CD14-positive monocyte (primary cell): ENCODE measurements around the gene FREM2. TPM values are rescaled to one million over a fixed set of nuclear protein-coding genes. Genes with fewer than 3 reads are reported as not detected.

Source experiments
- DNase-seq, 3 donors: peaks; one replicate each; pipeline ENCODE4 v3.0.0-alpha.2; 2011 to 2022
- H2AFZ ChIP-seq: 2 replicates; pipeline ENCODE4 v1.6.0; 2012; ENCODE audit warnings: mild to moderate bottlenecking, low read depth, low read length, inconsistent platforms; ENCODE audit not compliant: insufficient read depth, poor library complexity, severe bottlenecking
- H3K27ac ChIP-seq, 2 donors: 1 replicate in 1 of 2; 2 replicates in 1 of 2; pipeline ENCODE4 v1.5.1; 2012 to 2013; ENCODE audit warnings: low read length in 2 of 2, control low read depth in 1 of 2, inconsistent platforms in 1 of 2, low read depth in 1 of 2, mild to moderate bottlenecking in 1 of 2
- H3K27me3 ChIP-seq, 2 donors: one replicate each; pipeline versions ENCODE4 v1.6.0 to v1.6.1; 2011 to 2013; ENCODE audit warnings: low read length in 2 of 2; ENCODE audit not compliant: control insufficient read depth in 2 of 2, insufficient read depth in 2 of 2
- H3K36me3 ChIP-seq, 2 donors: replicated peaks in 1 of 2; 1 replicate in 1 of 2; 2 replicates in 1 of 2; pipeline versions ENCODE4 v1.5.1 to v1.6.1; 2012 to 2013; ENCODE audit warnings: low read length in 2 of 2, control low read depth in 1 of 2, inconsistent platforms in 1 of 2, mild to moderate bottlenecking in 1 of 2; ENCODE audit not compliant: insufficient read depth in 2 of 2, control insufficient read depth in 1 of 2
- H3K4me1 ChIP-seq, 2 donors: 1 replicate in 1 of 2; 2 replicates in 1 of 2; pipeline versions ENCODE4 v1.5.1 to v1.6.1; 2012 to 2013; ENCODE audit warnings: low read length in 2 of 2, control low read depth in 1 of 2, inconsistent platforms in 1 of 2, mild to moderate bottlenecking in 1 of 2, moderate library complexity in 1 of 2; ENCODE audit not compliant: insufficient read depth in 2 of 2, control insufficient read depth in 1 of 2
- H3K4me2 ChIP-seq: replicated peaks from 2 replicates; pipeline ENCODE3; 2012; ENCODE audit warnings: low read length, moderate library complexity, mild to moderate bottlenecking; ENCODE audit not compliant: poor library complexity, severe bottlenecking; ENCODE audit errors: extremely low read depth
- H3K4me3 ChIP-seq, 3 experiments: fragments of 200-600 bp in 1 of 3; sonication (generic) in 1 of 3; replicated peaks in 1 of 3; 1 replicate in 2 of 3; 2 replicates in 1 of 3; pipeline ENCODE4 v1.5.1; 2011 to 2013; ENCODE audit warnings: low read length in 3 of 3, mild to moderate bottlenecking in 3 of 3, control low read depth in 2 of 3, low read depth in 2 of 3, inconsistent platforms in 1 of 3, moderate library complexity in 1 of 3
- H3K79me2 ChIP-seq: 2 replicates; pipeline ENCODE4 v1.6.0; 2012; ENCODE audit warnings: mild to moderate bottlenecking, control low read depth, inconsistent platforms, low read length, moderate library complexity; ENCODE audit not compliant: insufficient read depth
- H3K9ac ChIP-seq: 2 replicates; pipeline ENCODE4 v1.6.0; 2017; ENCODE audit warnings: low read length, mild to moderate bottlenecking; ENCODE audit not compliant: insufficient read depth, poor library complexity, severe bottlenecking
- H3K9me3 ChIP-seq, 2 donors: replicated peaks in 1 of 2; 1 replicate in 1 of 2; 2 replicates in 1 of 2; pipeline versions ENCODE4 v1.5.1 to v1.6.1; 2012 to 2013; ENCODE audit warnings: low read length in 2 of 2, control low read depth in 1 of 2; ENCODE audit not compliant: control insufficient read depth in 1 of 2, insufficient read depth in 1 of 2
- H4K20me1 ChIP-seq: 2 replicates; pipeline ENCODE4 v1.6.0; 2012; ENCODE audit warnings: mild to moderate bottlenecking, low read length, control low read depth, moderate library complexity; ENCODE audit not compliant: insufficient read depth
- H3K27ac Mint-ChIP-seq, 7 donors: one replicate each; pipeline ENCODE4 v1.8.0; 2020; ENCODE audit warnings: mild to moderate bottlenecking in 7 of 7, mixed read lengths in 7 of 7, moderate library complexity in 6 of 7, inconsistent platforms in 2 of 7
- H3K27me3 Mint-ChIP-seq, 3 donors: one replicate each; pipeline ENCODE4 v1.8.0; 2021 to 2022; ENCODE audit warnings: low read depth in 3 of 3, mild to moderate bottlenecking in 3 of 3, mixed read lengths in 3 of 3, moderate library complexity in 3 of 3, inconsistent platforms in 1 of 3
- H3K36me3 Mint-ChIP-seq, 2 donors: one replicate each; pipeline ENCODE4 v1.8.0; 2020; ENCODE audit warnings: mixed read lengths in 2 of 2, inconsistent platforms in 1 of 2, mild to moderate bottlenecking in 1 of 2
- H3K4me1 Mint-ChIP-seq: one replicate; pipeline ENCODE4 v1.8.0; 2020; ENCODE audit warnings: mild to moderate bottlenecking, mixed read lengths
- H3K4me3 Mint-ChIP-seq, 2 donors: one replicate each; pipeline ENCODE4 v1.8.0; 2020; ENCODE audit warnings: mild to moderate bottlenecking in 2 of 2, mixed read lengths in 2 of 2, moderate library complexity in 1 of 2
- H3K9me3 Mint-ChIP-seq, 7 donors: one replicate each; pipeline ENCODE4 v1.8.0; 2020 to 2022; ENCODE audit warnings: mixed read lengths in 7 of 7, mild to moderate bottlenecking in 6 of 7, moderate library complexity in 6 of 7, inconsistent platforms in 2 of 7
- WGBS: methylation state at CpG from one replicate; pipeline ENCODE4 v1.1.5; 2013; ENCODE audit warnings: missing lambda C conversion rate; ENCODE audit not compliant: insufficient coverage; 5-methylcytosine and 5-hydroxymethylcytosine counted together
- intact Hi-C, 2 donors: fragments of 100-400 bp; cut with micrococcal nuclease; formaldehyde crosslinking; loops; one replicate each; pipeline versions ENCODE4 v1.15.0 to v1.15.1; 2023
- polyA plus RNA-seq, 3 donors: library from polyadenylated mRNA; depleted of rRNA in 1 of 3; unstranded in 2 of 3; stranded (reverse) in 1 of 3; fragments of 300-500 nt in 2 of 3; fragments of >200 nt in 1 of 3; fragmentation: Illumina TruSeq in 2 of 3; gene quantifications; 1 replicate in 2 of 3; 2 replicates in 1 of 3; pipeline ENCODE4 v1.2.3, GENCODE V29; 2012 to 2021
- TF ChIP-seq, protein P1 (sequence below): fragments of 200-600 bp; IDR thresholded peaks from one replicate; pipeline ENCODE4 v1.8.0; 2022; ENCODE audit warnings: antibody characterized with exemption, mild to moderate bottlenecking

Gene FREM2
- polyA plus RNA-seq, 3 donors: not detected

- no peak overlapping the region for H3K27ac ChIP-seq
- no peak overlapping the region for H3K27ac Mint-ChIP-seq
- no peaks in the 10 kb centered on the region for H3K4me1 ChIP-seq
- H3K9me3 Mint-ChIP-seq: peaks cover 0 to 5% (median 2%) of the 10 kb centered on the region in 7 donors
- no peak overlapping the region for H3K4me2 ChIP-seq
- TF ChIP-seq, protein P1, sequence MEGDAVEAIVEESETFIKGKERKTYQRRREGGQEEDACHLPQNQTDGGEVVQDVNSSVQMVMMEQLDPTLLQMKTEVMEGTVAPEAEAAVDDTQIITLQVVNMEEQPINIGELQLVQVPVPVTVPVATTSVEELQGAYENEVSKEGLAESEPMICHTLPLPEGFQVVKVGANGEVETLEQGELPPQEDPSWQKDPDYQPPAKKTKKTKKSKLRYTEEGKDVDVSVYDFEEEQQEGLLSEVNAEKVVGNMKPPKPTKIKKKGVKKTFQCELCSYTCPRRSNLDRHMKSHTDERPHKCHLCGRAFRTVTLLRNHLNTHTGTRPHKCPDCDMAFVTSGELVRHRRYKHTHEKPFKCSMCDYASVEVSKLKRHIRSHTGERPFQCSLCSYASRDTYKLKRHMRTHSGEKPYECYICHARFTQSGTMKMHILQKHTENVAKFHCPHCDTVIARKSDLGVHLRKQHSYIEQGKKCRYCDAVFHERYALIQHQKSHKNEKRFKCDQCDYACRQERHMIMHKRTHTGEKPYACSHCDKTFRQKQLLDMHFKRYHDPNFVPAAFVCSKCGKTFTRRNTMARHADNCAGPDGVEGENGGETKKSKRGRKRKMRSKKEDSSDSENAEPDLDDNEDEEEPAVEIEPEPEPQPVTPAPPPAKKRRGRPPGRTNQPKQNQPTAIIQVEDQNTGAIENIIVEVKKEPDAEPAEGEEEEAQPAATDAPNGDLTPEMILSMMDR: no peak
- intact Hi-C loops: no loop called here
- no peaks in the 10 kb centered on the region for H4K20me1 ChIP-seq
- no peak overlapping the region for H3K9ac ChIP-seq
- no peak for DNase-seq
- H2AFZ ChIP-seq: no peak overlapping the region
- H3K27me3 Mint-ChIP-seq: peaks cover 0 to 2% (median 0%) of the 10 kb centered on the region in 3 donors
- H3K9me3 ChIP-seq: no peaks in the 10 kb centered on the region
- no peaks in the 10 kb centered on the region for H3K36me3 Mint-ChIP-seq
- H3K4me3 Mint-ChIP-seq: no peak overlapping the region
- WGBS: 63% methylated on average over 3 of the region's 7 CpGs
- no peaks in the 10 kb centered on the region for H3K79me2 ChIP-seq
- no peaks in the 10 kb centered on the region for H3K4me1 Mint-ChIP-seq
- H3K4me3 ChIP-seq: no peak overlapping the region
- no peaks in the 10 kb centered on the region for H3K36me3 ChIP-seq
- no peaks in the 10 kb centered on the region for H3K27me3 ChIP-seq
These were observed 161.5 kb downstream of the FREM2 start for GRCh38 chr13:38848360-38848759.

- Histone ChIP-seq H3K4me3 (no peak overlapping the region), H3K79me2 (no peaks in the 10 kb centered on the region), H3K9ac (no peak overlapping the region), H3K4me2 (no peak overlapping the region), H3K4me1 (no peaks in the 10 kb centered on the region), H3K27ac (no peak overlapping the region), H3K27me3 (no peaks in the 10 kb centered on the region), H2AFZ (no peak overlapping the region), H3K36me3 (no peaks in the 10 kb centered on the region), H3K9me3 (no peaks in the 10 kb centered on the region), H4K20me1 (no peaks in the 10 kb centered on the region)
- peaks cover 0 to 2% (median 0%) of the 10 kb centered on the region in 3 donors for H3K27me3 Mint-ChIP-seq
- no peaks in the 10 kb centered on the region for H3K4me1 Mint-ChIP-seq
- H3K36me3 Mint-ChIP-seq: no peaks in the 10 kb centered on the region
- 91% methylated on average over 3 of the region's 4 CpGs for WGBS
- no peak overlapping the region for H3K4me3 Mint-ChIP-seq
- no peak for DNase-seq
- intact Hi-C loops: no loop called here
- TF ChIP-seq, protein P1: no peak
- no peak overlapping the region for H3K27ac Mint-ChIP-seq
- H3K9me3 Mint-ChIP-seq: peaks cover 0 to 4% (median 2%) of the 10 kb centered on the region in 7 donors
These were observed 162.4 kb downstream of the FREM2 start for GRCh38 chr13:38849315-38849714.
